IMR-90 (cell line): ENCODE measurements around the gene PRKCB.

ENCODE experiments used
- RCOR1 ChIP-seq: IDR thresholded peaks from 2 replicates; pipeline ENCODE4 v1.6.1; 2012; ENCODE audit warnings: mild to moderate bottlenecking, low read length, improper control_type of control experiment; ENCODE audit not compliant: insufficient replicate concordance
- TF ChIP-seq, protein P1 (sequence below): conservative IDR thresholded peaks from 2 replicates; pipeline ENCODE4 v1.5.1; 2012; ENCODE audit warnings: mild to moderate bottlenecking, low read depth, low read length, improper control_type of control experiment

DNA sequence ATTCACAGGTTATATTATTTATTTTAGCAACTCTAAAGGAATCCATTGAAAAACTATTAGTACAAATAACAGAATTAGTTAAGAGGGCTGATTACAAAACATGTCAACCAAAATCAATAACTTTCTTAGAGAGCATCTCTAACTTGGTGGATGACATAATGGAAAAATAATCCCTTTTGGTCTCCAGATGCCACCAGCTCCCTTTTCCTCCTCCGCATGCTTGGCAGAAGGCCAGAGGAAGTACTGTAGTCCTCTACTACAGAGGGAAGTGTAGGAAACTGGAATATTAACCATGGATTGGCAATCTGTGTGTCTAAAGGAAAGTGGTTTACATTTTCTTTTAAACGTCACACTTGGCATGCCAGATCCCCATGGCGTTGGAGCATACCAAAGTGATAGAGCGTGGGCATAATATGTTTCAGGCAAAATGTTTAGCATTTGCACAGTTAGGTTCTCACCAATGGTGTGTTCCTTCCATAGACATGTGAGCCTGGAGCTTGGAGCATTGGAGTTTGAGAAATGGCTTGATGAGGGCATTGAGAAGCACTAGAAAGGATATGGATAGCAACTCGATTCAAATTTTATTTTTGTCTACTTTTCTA, 106.3 kb downstream of the PRKCB start:
- TF ChIP-seq RCOR1: no peak
- TF ChIP-seq, protein P1, sequence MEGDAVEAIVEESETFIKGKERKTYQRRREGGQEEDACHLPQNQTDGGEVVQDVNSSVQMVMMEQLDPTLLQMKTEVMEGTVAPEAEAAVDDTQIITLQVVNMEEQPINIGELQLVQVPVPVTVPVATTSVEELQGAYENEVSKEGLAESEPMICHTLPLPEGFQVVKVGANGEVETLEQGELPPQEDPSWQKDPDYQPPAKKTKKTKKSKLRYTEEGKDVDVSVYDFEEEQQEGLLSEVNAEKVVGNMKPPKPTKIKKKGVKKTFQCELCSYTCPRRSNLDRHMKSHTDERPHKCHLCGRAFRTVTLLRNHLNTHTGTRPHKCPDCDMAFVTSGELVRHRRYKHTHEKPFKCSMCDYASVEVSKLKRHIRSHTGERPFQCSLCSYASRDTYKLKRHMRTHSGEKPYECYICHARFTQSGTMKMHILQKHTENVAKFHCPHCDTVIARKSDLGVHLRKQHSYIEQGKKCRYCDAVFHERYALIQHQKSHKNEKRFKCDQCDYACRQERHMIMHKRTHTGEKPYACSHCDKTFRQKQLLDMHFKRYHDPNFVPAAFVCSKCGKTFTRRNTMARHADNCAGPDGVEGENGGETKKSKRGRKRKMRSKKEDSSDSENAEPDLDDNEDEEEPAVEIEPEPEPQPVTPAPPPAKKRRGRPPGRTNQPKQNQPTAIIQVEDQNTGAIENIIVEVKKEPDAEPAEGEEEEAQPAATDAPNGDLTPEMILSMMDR: no peak
